Testis (tissue), 3 donors: ENCODE data around the gene EFNA5. TPM values are rescaled to one million over a fixed set of nuclear protein-coding genes. Genes with fewer than 3 reads are reported as not detected.

Experiments used
- DNase-seq: peaks from one replicate; pipeline ENCODE4 v3.0.0-alpha.2; 2019
- H3K27ac ChIP-seq, 2 donors: fragments of 200-600 bp; sonication (generic); one replicate each; pipeline ENCODE4 v1.5.1; 2019
- H3K27me3 ChIP-seq: fragments of 200-600 bp; sonication (generic); one replicate; pipeline ENCODE4 v1.5.1; 2019
- H3K36me3 ChIP-seq: fragments of 200-600 bp; sonication (generic); one replicate; pipeline ENCODE4 v1.5.1; 2017; ENCODE audit warnings: low read depth; ENCODE audit errors: missing control alignments
- H3K4me1 ChIP-seq: fragments of 200-600 bp; sonication (generic); one replicate; pipeline ENCODE4 v1.5.1; 2019
- H3K4me3 ChIP-seq, 2 donors: fragments of 200-600 bp; sonication (generic); one replicate each; pipeline ENCODE4 v1.5.1; 2017 to 2019
- H3K9me3 ChIP-seq: fragments of 200-600 bp; sonication (generic); one replicate; pipeline ENCODE4 v1.5.1; 2017
- CTCF ChIP-seq, 3 experiments: fragments of 450-650 bp in 2 of 3; fragments of 200-600 bp in 1 of 3; sonication (generic) in 1 of 3; IDR thresholded peaks; one replicate each; pipeline ENCODE4 v1.5.1; 2016 to 2019; ENCODE audit warnings: antibody characterized with exemption in 3 of 3, mild to moderate bottlenecking in 2 of 3, moderate library complexity in 1 of 3
- POLR2A ChIP-seq: fragments of 450-650 bp; IDR thresholded peaks from one replicate; pipeline ENCODE4 v1.6.1; 2017; ENCODE audit warnings: antibody characterized with exemption, mild to moderate bottlenecking, moderate library complexity
- WGBS, 2 donors: methylation state at CpG; one replicate each; pipeline ENCODE4 v1.1.5; 2018; 5-methylcytosine and 5-hydroxymethylcytosine counted together
- intact Hi-C: fragments of 100-400 bp; cut with DNase I; formaldehyde crosslinking; loops from one replicate; pipeline ENCODE4 v1.15.1; 2023; ENCODE audit warnings: low total_unique reads
- polyA plus RNA-seq: library from polyadenylated mRNA; stranded (reverse); fragments of 350-450 nt; fragmentation: Illumina TruSeq; extraction: RNeasy Lipid Tissue Mini Kit (QIAGEN cat#74804); gene quantifications from one replicate; pipeline ENCODE4 v1.2.3, GENCODE V29; 2014; ENCODE audit warnings: low read depth, low replicate concordance; ENCODE audit not compliant: insufficient read depth
- total RNA-seq, 2 donors: library from RNA; depleted of rRNA; stranded (reverse); fragments of >200 nt; gene quantifications; one replicate each; pipeline ENCODE4 v1.2.3, GENCODE V29; 2016

The EFNA5 gene
- total and polyA plus RNA-seq, 3 donors from 2014 or later, result 2.6 to 5.4 (median 3.5) TPM

DNA sequence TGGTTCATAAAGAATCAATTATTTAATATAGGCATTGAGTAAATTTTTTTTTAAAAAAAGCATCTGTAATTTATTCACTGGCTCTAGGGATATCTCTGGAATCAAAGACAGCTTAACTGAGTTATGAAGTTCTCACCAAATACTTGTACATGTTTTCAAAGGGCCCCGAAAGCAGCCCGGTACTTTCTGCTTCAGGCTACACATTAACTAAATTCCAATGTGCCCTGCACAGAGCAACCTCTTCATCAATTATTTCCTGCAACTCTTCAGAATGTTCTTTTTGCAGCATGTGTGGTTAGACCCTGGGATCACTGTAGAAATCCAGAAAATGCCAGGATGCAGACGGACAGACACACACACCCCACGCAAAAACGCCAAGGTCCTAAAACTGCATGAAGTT is 209.0 kb downstream of the EFNA5 start:
- Histone ChIP-seq H3K4me3 (no peak overlapping the region), H3K9me3 (no peaks in the 10 kb centered on the region), H3K27ac (no peak overlapping the region), H3K27me3 (no peaks in the 10 kb centered on the region), H3K4me1 (no peaks in the 10 kb centered on the region), H3K36me3 (no peaks in the 10 kb centered on the region)
- intact Hi-C loops, result no loop called here
- TF ChIP-seq POLR2A, result no peak
- DNase-seq, result no peak
- WGBS, 2 donors, result 89 to 93% methylated on average over 5 of the region's 5 CpGs

- intact Hi-C loops, result no loop called here
- WGBS, 2 donors, result 70 to 75% methylated on average over 2 of the region's 2 CpGs
- DNase-seq, result no peak
- H3K36me3 ChIP-seq, result no peaks in the 10 kb centered on the region
- no peak overlapping the region for H3K27ac ChIP-seq
- no peaks in the 10 kb centered on the region for H3K27me3 ChIP-seq
- no peak overlapping the region for H3K4me3 ChIP-seq
- TF ChIP-seq POLR2A, result no peak
- no peak for TF ChIP-seq CTCF (IDR thresholded peaks at IDR 0.05)
- H3K9me3 ChIP-seq, result no peaks in the 10 kb centered on the region
- no peaks in the 10 kb centered on the region for H3K4me1 ChIP-seq
Observed at GRCh38 chr5:107460789-107461188, 209.9 kb downstream of the EFNA5 start.

- DNase-seq, result no peak
- H3K36me3 ChIP-seq, result no peaks in the 10 kb centered on the region
- H3K9me3 ChIP-seq, result no peaks in the 10 kb centered on the region
- no peak overlapping the region for H3K4me3 ChIP-seq
- no peaks in the 10 kb centered on the region for H3K27me3 ChIP-seq
- intact Hi-C loops, result no loop called here
- no peak overlapping the region for H3K27ac ChIP-seq
- no peaks in the 10 kb centered on the region for H3K4me1 ChIP-seq
- WGBS, 2 donors, result 92 to 98% methylated on average over 3 of the region's 3 CpGs
- TF ChIP-seq CTCF (IDR thresholded peaks at IDR 0.05), result no peak
Observed at GRCh38 chr5:107459605-107460004, 211.1 kb downstream of the EFNA5 start.

GRCh38 chr5:107458322-107458721 is 212.4 kb downstream of the EFNA5 start:
- Histone ChIP-seq H3K27ac (no peak overlapping the region), H3K4me1 (no peaks in the 10 kb centered on the region), H3K27me3 (no peaks in the 10 kb centered on the region), H3K9me3 (no peaks in the 10 kb centered on the region), H3K4me3 (no peak overlapping the region), H3K36me3 (no peaks in the 10 kb centered on the region)
- intact Hi-C loops, result no loop called here
- TF ChIP-seq CTCF (IDR thresholded peaks at IDR 0.05) (no peak), POLR2A (no peak)
- DNase-seq, result no peak
- WGBS, 2 donors, result 87 to 91% methylated on average over 5 of the region's 5 CpGs

DNA sequence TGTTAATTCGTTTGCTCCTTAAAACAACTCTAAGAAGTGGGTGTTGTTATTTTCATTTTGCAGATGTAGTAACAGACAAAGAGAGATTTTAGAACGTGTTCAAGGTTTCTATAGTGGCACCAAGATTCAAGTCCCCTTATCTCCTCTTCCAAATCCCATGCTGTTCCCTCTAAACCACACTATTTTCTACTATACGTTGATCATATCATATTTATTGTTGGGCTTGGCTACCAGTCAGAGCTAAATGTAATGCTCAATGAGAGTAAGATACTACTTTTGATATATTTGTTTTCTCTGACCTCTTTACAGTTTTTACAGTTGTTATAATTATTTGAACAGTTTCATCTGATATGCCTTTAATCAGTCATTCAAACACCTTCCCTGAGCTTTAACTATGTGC is 212.9 kb downstream of the EFNA5 start:
- no peak for DNase-seq
- no peak overlapping the region for H3K4me3 ChIP-seq
- no peaks in the 10 kb centered on the region for H3K36me3 ChIP-seq
- TF ChIP-seq POLR2A (no peak), CTCF (IDR thresholded peaks at IDR 0.05) (no peak)
- 69 to 86% methylated on average over 3 of the region's 3 CpGs for WGBS, 2 donors
- H3K27me3 ChIP-seq, result no peaks in the 10 kb centered on the region
- H3K9me3 ChIP-seq, result no peaks in the 10 kb centered on the region
- H3K27ac ChIP-seq, result no peak overlapping the region
- intact Hi-C loops, result no loop called here
- H3K4me1 ChIP-seq, result no peaks in the 10 kb centered on the region
